ENCODE results near the gene SLC4A4. TPM values are rescaled to one million over a fixed set of nuclear protein-coding genes. Genes with fewer than 3 reads are reported as not detected.
A peak's percentile ranks its signal among the peaks of the same experiment; 100 is the strongest.

Gene SLC4A4
- total and polyA plus RNA-seq, 7 donors, result 3.0 to 21.3 (median 4.8) TPM

DNA sequence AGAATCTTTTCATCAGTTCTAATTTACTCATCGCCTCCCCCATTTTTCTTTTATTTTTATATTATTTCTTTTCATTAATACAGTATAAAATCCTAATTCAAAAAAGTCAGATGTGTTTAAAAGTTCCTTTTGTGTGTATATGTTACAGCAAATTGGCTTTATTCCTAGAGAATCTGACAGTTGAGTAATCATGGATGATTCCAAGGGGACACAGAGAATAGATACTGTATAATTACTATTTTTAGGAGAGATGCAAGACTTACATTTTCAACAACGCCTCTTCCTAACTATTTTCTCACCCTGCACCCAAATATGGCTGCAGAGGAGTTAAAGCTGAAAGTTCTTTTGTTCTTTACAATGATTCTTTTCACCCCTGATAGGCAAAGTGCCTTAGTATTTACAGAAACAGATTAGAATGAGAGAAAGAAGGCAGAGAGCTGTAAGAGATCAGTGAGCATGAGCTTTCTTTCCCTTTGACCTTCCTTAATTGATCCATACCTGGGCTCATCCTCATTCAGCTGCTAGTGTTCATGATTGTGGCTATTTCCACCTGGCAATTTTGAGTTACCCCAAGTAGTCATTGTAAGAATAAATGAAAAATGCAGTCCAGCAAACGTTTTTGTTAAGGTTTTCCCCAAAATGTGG, 210.8 kb downstream of the SLC4A4 start:
- intact Hi-C loops (cut with DNase I), result no loop called here
- Histone ChIP-seq H3K36me3 (no peaks in the 10 kb centered on the region), H3K27me3 (no peaks in the 10 kb centered on the region), H3K4me1 (no peaks in the 10 kb centered on the region), H3K4me3 (no peak overlapping the region), H3K27ac (no peak overlapping the region), H3K9me3 (no peaks in the 10 kb centered on the region)
- no peak for TF ChIP-seq POLR2AphosphoS5 (IDR thresholded peaks at IDR 0.05)
- no peak for TF ChIP-seq CTCF (IDR thresholded peaks at IDR 0.05)
- no peak for TF ChIP-seq EP300 (IDR thresholded peaks at IDR 0.05)
- no peak for TF ChIP-seq POLR2A (IDR thresholded peaks at IDR 0.05)
- no peak for DNase-seq
- 48 to 62% methylated on average over 3 of the region's 3 CpGs for WGBS, 2 donors

GRCh38 chr4:71550220-71551165, 211.7 kb downstream of the SLC4A4 start:
- no peak overlapping the region for H3K27ac ChIP-seq
- 13 to 53% methylated on average over 7 of the region's 7 CpGs for WGBS, 2 donors
- no peak overlapping the region for H3K4me3 ChIP-seq
- H3K9me3 ChIP-seq, result no peaks in the 10 kb centered on the region
- intact Hi-C loops (cut with DNase I), result no loop called here
- no peaks in the 10 kb centered on the region for H3K36me3 ChIP-seq
- no peaks in the 10 kb centered on the region for H3K4me1 ChIP-seq
- DNase-seq, result no peak
- no peak for TF ChIP-seq CTCF (IDR thresholded peaks at IDR 0.05)
- TF ChIP-seq POLR2AphosphoS5 (IDR thresholded peaks at IDR 0.05), result no peak
- no peaks in the 10 kb centered on the region for H3K27me3 ChIP-seq

DNA sequence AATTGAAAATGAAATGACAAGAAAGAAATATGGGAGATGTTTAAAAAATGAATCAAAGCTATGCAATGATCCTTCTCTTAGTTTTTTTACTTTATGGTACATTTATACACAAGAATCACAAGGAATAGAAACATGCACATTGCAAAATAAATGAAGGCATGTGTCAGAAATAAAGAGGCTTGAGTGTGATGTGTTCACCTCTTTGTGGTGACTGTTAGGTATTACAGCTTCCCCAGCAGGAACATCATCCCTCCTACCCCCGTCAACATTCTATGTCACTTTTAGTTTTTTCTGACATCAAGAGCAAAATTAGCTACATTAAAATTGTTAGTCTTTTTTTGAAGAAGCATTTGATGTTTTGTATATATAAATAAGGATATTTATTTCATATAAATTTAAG, 214.8 kb downstream of the SLC4A4 start:
- TF ChIP-seq CTCF (IDR thresholded peaks at IDR 0.05), result peak in 2 of 4 experiments; percentile 10 to 26
- no peak for TF ChIP-seq POLR2A (IDR thresholded peaks at IDR 0.05)

GRCh38 chr4:71554025-71554424, 215.2 kb downstream of the SLC4A4 start:
- no peaks in the 10 kb centered on the region for H3K36me3 ChIP-seq
- no peak overlapping the region for H3K27ac ChIP-seq
- H3K27me3 ChIP-seq, result no peaks in the 10 kb centered on the region
- H3K9me3 ChIP-seq, result no peaks in the 10 kb centered on the region
- WGBS, 2 donors, result 87 to 90% methylated on average over 2 of the region's 2 CpGs
- DNase-seq, result no peak
- H3K4me1 ChIP-seq, result no peaks in the 10 kb centered on the region
- TF ChIP-seq POLR2AphosphoS5 (IDR thresholded peaks at IDR 0.05), result no peak
- no peak for TF ChIP-seq EP300 (IDR thresholded peaks at IDR 0.05)
- intact Hi-C loops (cut with DNase I), result no loop called here
- no peak overlapping the region for H3K4me3 ChIP-seq

More for the DNA sequence above, 214.8 kb downstream of the SLC4A4 start:
- 30 to 41% methylated on average over 1 of the region's 1 CpG for WGBS, 2 donors
- Histone ChIP-seq H3K27ac (no peak overlapping the region), H3K36me3 (no peaks in the 10 kb centered on the region), H3K9me3 (no peaks in the 10 kb centered on the region), H3K27me3 (no peaks in the 10 kb centered on the region), H3K4me1 (no peaks in the 10 kb centered on the region), H3K4me3 (no peak overlapping the region)
- DNase-seq, result no peak
- intact Hi-C loops (cut with DNase I), result no loop called here

GRCh38 chr4:71558248-71558647, 219.4 kb downstream of the SLC4A4 start:
- no peak for DNase-seq
- Histone ChIP-seq H3K9me3 (no peaks in the 10 kb centered on the region), H3K4me1 (no peaks in the 10 kb centered on the region), H3K27ac (no peak overlapping the region), H3K4me3 (no peak overlapping the region), H3K27me3 (no peaks in the 10 kb centered on the region), H3K36me3 (no peaks in the 10 kb centered on the region)
- intact Hi-C loops (cut with DNase I), result no loop called here
- TF ChIP-seq POLR2A (IDR thresholded peaks at IDR 0.05) (no peak), POLR2AphosphoS5 (IDR thresholded peaks at IDR 0.05) (no peak), CTCF (IDR thresholded peaks at IDR 0.05) (no peak), EP300 (IDR thresholded peaks at IDR 0.05) (no peak)
- 48 to 70% methylated on average over 1 of the region's 1 CpG for WGBS, 2 donors

Measured in sigmoid colon (tissue), 7 donors.